Hepatocyte (in vitro differentiated cells): ENCODE measurements around the gene STX8. TPM values are rescaled to one million over a fixed set of nuclear protein-coding genes. Genes with fewer than 3 reads are reported as not detected.

Experiments used
- DNase-seq: peaks from one replicate; pipeline ENCODE4 v3.0.0-alpha.2; 2016; ENCODE audit warnings: low spot score
- H2AFZ ChIP-seq: fragments of 200-600 bp; sonication (generic); 2 replicates; pipeline ENCODE4 v1.6.0; 2016; ENCODE audit warnings: antibody characterized with exemption, mild to moderate bottlenecking
- H3K27ac ChIP-seq: fragments of 200-600 bp; sonication (generic); 2 replicates; pipeline ENCODE4 v1.5.1; 2016; ENCODE audit warnings: mild to moderate bottlenecking
- H3K27me3 ChIP-seq: fragments of 200-600 bp; sonication (generic); 2 replicates; pipeline ENCODE4 v1.6.1; 2016
- H3K36me3 ChIP-seq: fragments of 200-600 bp; sonication (generic); replicated peaks from 2 replicates; pipeline ENCODE4 v1.5.1; 2016; ENCODE audit warnings: low read depth; ENCODE audit not compliant: insufficient read depth
- H3K4me1 ChIP-seq: fragments of 200-600 bp; sonication (generic); 2 replicates; pipeline ENCODE4 v1.5.1; 2016; ENCODE audit warnings: mild to moderate bottlenecking, moderate library complexity; ENCODE audit not compliant: insufficient read depth
- H3K4me2 ChIP-seq: fragments of 200-600 bp; sonication (generic); 2 replicates; pipeline ENCODE4 v1.6.0; 2016
- H3K4me3 ChIP-seq: fragments of 200-600 bp; sonication (generic); 2 replicates; pipeline ENCODE4 v1.5.1; 2016; ENCODE audit warnings: mild to moderate bottlenecking
- H3K79me2 ChIP-seq: fragments of 200-600 bp; sonication (generic); 2 replicates; pipeline ENCODE4 v1.6.0; 2017; ENCODE audit warnings: mild to moderate bottlenecking
- H3K9me2 ChIP-seq: fragments of 200-600 bp; sonication (generic); replicated peaks from 2 replicates; pipeline ENCODE4 v1.6.0; 2017; ENCODE audit warnings: mild to moderate bottlenecking; ENCODE audit not compliant: insufficient read depth
- H3K9me3 ChIP-seq: fragments of 200-600 bp; sonication (generic); 2 replicates; pipeline ENCODE4 v1.5.1; 2016; ENCODE audit warnings: low read depth, mild to moderate bottlenecking
- H4K20me1 ChIP-seq: fragments of 200-600 bp; sonication (generic); 2 replicates; pipeline ENCODE4 v1.6.0; 2016; ENCODE audit warnings: mild to moderate bottlenecking; ENCODE audit not compliant: insufficient read depth, poor library complexity, severe bottlenecking
- EZH2 ChIP-seq: fragments of 200-600 bp; sonication (generic); IDR thresholded peaks from 2 replicates; pipeline ENCODE4 v1.6.1; 2016; ENCODE audit warnings: antibody characterized with exemption, mild to moderate bottlenecking, borderline replicate concordance
- EZH2phosphoT487 ChIP-seq: fragments of 200-600 bp; sonication (generic); IDR thresholded peaks from one replicate; pipeline ENCODE4 v1.6.1; 2018; ENCODE audit warnings: antibody characterized with exemption, mild to moderate bottlenecking, low read depth, moderate library complexity; ENCODE audit not compliant: unreplicated experiment, severe bottlenecking
- WGBS: methylation state at CpG from one replicate; pipeline ENCODE4 v1.1.6; 2016; ENCODE audit warnings: low lambda C conversion rate; ENCODE audit errors: missing lambda C conversion rate; 5-methylcytosine and 5-hydroxymethylcytosine counted together
- polyA plus RNA-seq: library from polyadenylated mRNA; unstranded; fragments of >200 nt; fragmentation: Nextera tagmentation; extraction: Ambion mirVana; gene quantifications from 2 replicates; pipeline ENCODE4 v1.2.1, GENCODE V29; 2016
- total RNA-seq: library from RNA; depleted of rRNA; stranded (reverse); fragments of >200 nt; gene quantifications from 2 replicates; pipeline ENCODE4 v1.2.3, GENCODE V29; 2014
- TF ChIP-seq, protein P1 (sequence below): fragments of 200-600 bp; sonication (generic); IDR thresholded peaks from 2 replicates; pipeline ENCODE4 v1.5.1; 2016; ENCODE audit warnings: antibody characterized with exemption, mild to moderate bottlenecking; ENCODE audit not compliant: poor library complexity

The STX8 gene
- total and polyA plus RNA-seq, 2 experiments from 2014 or later, result 40.6 to 64.7 TPM

DNA sequence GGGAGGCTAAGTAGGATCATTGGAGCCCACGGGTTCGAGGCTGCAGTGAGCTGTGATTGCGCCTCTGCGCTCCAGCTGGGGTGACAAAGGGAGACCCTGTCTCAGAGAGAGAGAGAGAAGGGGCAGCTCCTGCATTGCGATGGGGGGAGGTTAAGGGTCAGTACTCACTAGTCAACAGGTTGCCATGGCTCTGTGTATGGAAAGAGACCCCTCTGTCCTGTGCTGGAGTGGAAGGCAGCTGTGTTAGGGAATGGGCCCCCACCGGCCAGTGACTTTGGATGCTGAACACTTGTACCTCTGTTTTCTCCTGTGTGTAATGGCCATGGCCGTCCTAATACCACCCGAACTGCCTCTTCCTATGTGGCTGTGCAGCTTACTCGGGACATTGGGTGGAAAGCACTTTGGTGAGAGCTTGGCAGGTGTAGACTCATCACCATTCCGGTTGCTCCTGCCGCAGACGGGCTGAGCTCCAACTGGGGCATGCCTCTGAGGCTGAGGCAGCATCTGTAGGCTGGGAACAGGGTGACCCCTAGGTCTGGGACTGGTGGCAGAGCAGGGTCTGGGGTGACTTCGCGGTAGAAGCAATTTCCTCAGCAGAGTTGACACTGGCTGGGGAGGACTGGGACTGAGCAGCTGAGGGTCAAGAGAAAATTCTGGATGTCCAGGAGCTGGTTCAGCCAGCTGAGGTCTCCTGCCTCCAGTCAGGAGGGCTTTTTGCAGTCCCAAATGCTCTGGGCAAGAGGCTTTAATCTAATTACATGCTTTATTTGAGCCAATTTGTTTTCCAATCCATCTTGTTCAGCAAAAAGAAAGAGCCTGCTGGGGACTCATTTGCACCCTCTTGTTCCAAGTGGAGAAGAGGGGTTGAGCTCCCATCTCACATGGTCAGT is 369.9 kb downstream of the STX8 start:
- no peak overlapping the region for H3K27ac ChIP-seq
- no peak overlapping the region for H3K4me3 ChIP-seq
- H3K36me3 ChIP-seq, result no peaks in the 10 kb centered on the region
- no peaks in the 10 kb centered on the region for H4K20me1 ChIP-seq
- H2AFZ ChIP-seq, result no peak overlapping the region
- peaks cover 12% of the 10 kb centered on the region for H3K4me1 ChIP-seq
- no peak overlapping the region for H3K4me2 ChIP-seq
- no peaks in the 10 kb centered on the region for H3K27me3 ChIP-seq
- H3K9me3 ChIP-seq, result no peaks in the 10 kb centered on the region
- WGBS, result 90% methylated on average over 14 of the region's 14 CpGs
- no peaks in the 10 kb centered on the region for H3K9me2 ChIP-seq
- TF ChIP-seq EZH2, result no peak
- DNase-seq, result no peak
- no peaks in the 10 kb centered on the region for H3K79me2 ChIP-seq

DNA sequence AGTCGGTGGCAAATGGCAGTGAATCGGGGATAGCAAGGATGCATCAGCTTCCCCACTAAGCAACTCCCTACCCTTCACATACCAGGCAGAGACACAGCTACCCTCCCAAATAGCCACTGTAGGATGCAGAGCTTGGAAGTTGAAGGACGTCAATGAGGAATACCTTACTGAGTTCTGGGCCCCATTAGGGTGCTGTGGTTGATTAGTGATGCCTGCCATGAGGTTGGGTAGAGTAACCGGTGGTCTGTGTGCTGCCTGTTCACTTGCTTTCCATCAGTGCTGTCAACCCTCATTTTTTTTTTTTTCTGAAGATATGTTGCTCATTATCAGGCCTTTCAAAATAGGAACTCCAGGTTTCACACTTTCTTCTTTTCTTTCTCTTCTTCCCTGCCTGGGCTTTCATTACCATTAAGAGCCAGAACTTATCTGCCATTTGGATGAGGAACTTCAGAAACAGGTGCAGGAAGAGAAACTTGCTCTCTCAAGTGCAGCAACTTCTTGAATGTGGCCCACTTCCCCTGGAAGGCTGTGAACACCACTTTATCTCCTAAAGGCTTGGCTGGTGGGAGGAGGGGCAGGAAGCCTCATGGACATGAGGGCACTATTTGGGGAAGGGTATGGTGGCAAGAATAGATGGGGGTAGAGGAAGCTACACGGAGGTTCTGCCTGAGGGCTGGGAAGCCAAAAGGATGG is 370.8 kb downstream of the STX8 start:
- no peaks in the 10 kb centered on the region for H3K36me3 ChIP-seq
- WGBS, result 93% methylated on average over 5 of the region's 5 CpGs
- H3K4me3 ChIP-seq, result no peak overlapping the region
- H3K4me2 ChIP-seq, result no peak overlapping the region
- TF ChIP-seq, protein P1, sequence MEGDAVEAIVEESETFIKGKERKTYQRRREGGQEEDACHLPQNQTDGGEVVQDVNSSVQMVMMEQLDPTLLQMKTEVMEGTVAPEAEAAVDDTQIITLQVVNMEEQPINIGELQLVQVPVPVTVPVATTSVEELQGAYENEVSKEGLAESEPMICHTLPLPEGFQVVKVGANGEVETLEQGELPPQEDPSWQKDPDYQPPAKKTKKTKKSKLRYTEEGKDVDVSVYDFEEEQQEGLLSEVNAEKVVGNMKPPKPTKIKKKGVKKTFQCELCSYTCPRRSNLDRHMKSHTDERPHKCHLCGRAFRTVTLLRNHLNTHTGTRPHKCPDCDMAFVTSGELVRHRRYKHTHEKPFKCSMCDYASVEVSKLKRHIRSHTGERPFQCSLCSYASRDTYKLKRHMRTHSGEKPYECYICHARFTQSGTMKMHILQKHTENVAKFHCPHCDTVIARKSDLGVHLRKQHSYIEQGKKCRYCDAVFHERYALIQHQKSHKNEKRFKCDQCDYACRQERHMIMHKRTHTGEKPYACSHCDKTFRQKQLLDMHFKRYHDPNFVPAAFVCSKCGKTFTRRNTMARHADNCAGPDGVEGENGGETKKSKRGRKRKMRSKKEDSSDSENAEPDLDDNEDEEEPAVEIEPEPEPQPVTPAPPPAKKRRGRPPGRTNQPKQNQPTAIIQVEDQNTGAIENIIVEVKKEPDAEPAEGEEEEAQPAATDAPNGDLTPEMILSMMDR, result no peak
- TF ChIP-seq EZH2phosphoT487 (no peak), EZH2 (no peak)
- H3K9me3 ChIP-seq, result no peaks in the 10 kb centered on the region
- no peaks in the 10 kb centered on the region for H3K9me2 ChIP-seq
- H4K20me1 ChIP-seq, result no peaks in the 10 kb centered on the region
- DNase-seq, result no peak
- no peak overlapping the region for H3K27ac ChIP-seq
- no peaks in the 10 kb centered on the region for H3K27me3 ChIP-seq
- peaks cover 12% of the 10 kb centered on the region for H3K4me1 ChIP-seq
- H3K79me2 ChIP-seq, result no peaks in the 10 kb centered on the region
- no peak overlapping the region for H2AFZ ChIP-seq

DNA sequence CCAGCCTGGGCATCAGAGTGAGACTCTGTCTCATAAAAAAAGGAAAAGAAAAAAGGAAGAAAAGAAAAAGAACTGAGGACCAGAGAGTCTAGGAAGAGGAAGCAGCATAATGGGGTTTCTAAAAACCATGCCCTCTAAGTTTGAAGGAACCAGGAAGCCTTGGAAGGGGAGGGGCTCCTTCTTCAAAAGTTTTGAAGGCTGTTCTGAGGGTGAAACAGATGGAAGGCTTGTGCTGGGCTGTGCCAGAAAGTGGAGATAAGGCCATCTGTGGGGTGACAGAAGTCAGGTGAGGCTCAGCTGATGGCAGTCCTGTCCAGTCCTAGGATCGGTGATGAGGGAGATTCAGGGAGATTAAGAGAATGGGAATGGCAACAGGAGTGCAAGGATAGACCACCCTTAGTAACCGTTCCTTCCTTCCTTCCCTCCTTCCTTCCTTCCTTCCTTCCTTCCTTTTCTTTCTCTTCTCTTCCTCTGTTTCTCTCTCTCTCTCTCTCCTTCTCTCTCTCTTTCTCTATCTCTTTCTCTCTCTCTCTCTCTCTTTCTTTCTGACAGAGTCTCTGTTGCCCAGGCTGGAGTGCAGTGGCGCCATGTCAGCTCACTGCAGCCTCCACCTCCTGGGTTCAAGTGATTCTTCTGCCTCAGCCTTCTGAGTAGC is 371.7 kb downstream of the STX8 start:
- Histone ChIP-seq H2AFZ (no peak overlapping the region), H3K4me1 (peaks cover 12% of the 10 kb centered on the region), H3K4me3 (no peak overlapping the region), H3K27ac (no peak overlapping the region), H3K4me2 (no peak overlapping the region), H3K9me2 (no peaks in the 10 kb centered on the region), H3K9me3 (no peaks in the 10 kb centered on the region), H3K36me3 (no peaks in the 10 kb centered on the region), H3K27me3 (no peaks in the 10 kb centered on the region), H4K20me1 (no peaks in the 10 kb centered on the region), H3K79me2 (no peaks in the 10 kb centered on the region)
- TF ChIP-seq EZH2phosphoT487 (no peak), EZH2 (no peak)
- TF ChIP-seq, protein P1, result no peak
- WGBS, result 81% methylated on average over 2 of the region's 3 CpGs
- DNase-seq, result no peak

DNA sequence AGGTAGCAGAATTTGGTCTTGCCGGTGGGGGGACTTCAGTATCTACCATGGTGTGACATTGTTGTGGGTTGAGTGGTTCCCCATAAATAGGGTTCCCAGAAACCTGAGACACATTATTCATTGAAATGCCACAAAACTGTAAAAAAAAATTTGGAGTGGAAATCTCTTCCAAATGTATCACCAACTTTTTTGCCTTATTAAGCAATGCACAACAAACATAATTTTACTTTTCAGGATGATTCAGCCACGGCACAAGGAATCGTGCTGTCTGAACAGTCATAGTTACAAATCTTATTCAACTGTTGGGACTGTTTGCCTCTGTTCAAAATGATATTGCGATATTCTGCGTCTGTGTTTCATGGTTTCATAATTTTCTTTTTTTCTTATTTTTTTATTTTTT is 373.1 kb downstream of the STX8 start:
- Histone ChIP-seq H3K36me3 (no peaks in the 10 kb centered on the region), H3K9me3 (no peaks in the 10 kb centered on the region), H3K4me1 (peaks cover 12% of the 10 kb centered on the region), H2AFZ (no peak overlapping the region), H3K27ac (no peak overlapping the region), H3K4me3 (no peak overlapping the region), H3K9me2 (no peaks in the 10 kb centered on the region), H3K79me2 (no peaks in the 10 kb centered on the region), H3K27me3 (no peaks in the 10 kb centered on the region), H4K20me1 (no peaks in the 10 kb centered on the region), H3K4me2 (no peak overlapping the region)
- whole genome bisulfite sequencing, result 94% methylated on average over 5 of the region's 5 CpGs
- DNase-seq, result no peak
- TF ChIP-seq, protein P1, result no peak
- TF ChIP-seq EZH2, result no peak
- TF ChIP-seq EZH2phosphoT487, result no peak
